Femur (tissue), 1 donor: Measurements from ENCODE around the gene ZC3H12A.

Experiments used
- DNase-seq: peaks from one replicate; pipeline ENCODE4 v3.0.0-alpha.2; 2017

Gene ZC3H12A

GRCh38 chr1:37456614-37457013, 17.8 kb upstream of the ZC3H12A start:
- DNase-seq, result no peak

DNA sequence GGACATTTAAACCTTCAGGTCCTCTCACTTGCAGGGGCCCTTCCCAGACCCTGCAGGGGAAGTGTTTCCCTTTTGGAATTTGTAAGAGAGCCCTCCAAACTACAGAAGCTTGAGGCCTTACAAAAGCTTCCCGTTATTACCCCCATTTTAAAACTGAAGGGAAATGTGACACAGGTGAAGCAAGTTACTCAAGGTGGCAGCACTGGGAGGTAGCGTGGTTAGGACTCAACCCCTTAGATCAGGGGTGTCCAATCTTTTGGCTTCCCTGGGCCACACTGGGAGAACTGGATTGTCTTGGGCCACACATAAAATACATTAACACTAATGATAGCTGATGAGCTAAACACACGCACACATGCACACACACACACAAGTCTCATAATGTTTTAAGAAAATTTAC, 15.8 kb upstream of the ZC3H12A start:
- no peak for DNase-seq

DNA sequence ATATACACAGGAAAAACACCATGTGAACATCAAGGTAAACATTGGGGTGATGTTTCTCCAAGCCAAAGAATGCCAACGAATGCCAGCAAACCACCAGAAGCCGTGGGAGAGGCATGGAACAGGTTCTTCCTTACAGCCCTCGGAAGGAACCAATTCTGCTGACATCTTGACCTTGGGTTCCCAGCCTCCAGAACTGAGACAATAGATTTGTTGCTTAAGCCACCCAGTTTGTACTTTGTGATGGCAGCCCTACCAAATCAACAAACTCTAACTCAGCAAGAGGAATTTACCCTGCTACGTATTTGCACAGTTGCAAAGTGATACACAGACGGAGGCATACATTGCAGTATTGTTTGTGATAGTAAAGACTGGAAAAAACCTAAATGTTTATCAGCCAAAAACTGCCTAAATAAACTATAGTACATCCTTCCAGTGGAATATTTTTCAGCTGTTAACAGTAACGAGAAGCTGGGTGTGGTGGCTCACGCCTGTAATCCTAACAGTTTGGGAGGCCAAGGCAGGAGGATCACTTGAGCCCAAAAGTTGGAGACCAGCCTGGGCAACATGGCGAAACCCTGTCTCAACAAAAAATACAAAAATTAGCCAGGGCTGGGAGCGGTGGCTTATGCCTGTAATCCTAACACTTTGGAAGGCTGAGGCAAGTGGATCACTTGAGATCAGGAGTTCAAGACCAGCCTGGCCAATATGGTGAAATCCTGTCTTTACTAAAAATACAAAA, 12.5 kb upstream of the ZC3H12A start:
- no peak for DNase-seq

GRCh38 chr1:37464443-37464842, 9.9 kb upstream of the ZC3H12A start:
- DNase-seq, result no peak

GRCh38 chr1:37465593-37466517, 8.5 kb upstream of the ZC3H12A start:
- no peak for DNase-seq

DNA sequence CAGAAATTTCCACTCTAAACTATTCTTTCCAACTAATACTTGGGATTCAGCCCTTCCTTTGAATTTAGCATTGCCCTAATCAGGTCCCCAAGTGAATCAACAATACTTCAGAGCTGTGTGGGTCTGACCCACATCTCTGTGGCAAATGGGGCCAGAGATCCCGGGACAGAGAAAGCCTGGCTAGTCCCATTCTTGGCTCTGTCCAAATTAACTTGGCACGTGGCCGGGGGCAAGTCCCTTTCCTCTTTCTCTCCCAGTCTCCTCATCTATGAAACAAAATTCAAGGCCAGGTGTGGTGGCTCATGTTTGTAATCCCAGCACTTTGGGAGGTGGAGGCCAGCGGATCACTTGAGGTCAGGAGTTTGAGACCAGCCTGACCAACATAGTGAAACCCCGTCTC, 6.3 kb upstream of the ZC3H12A start:
- DNase-seq, result no peak

GRCh38 chr1:37469386-37469785, 5.0 kb upstream of the ZC3H12A start:
- no peak for DNase-seq

DNA sequence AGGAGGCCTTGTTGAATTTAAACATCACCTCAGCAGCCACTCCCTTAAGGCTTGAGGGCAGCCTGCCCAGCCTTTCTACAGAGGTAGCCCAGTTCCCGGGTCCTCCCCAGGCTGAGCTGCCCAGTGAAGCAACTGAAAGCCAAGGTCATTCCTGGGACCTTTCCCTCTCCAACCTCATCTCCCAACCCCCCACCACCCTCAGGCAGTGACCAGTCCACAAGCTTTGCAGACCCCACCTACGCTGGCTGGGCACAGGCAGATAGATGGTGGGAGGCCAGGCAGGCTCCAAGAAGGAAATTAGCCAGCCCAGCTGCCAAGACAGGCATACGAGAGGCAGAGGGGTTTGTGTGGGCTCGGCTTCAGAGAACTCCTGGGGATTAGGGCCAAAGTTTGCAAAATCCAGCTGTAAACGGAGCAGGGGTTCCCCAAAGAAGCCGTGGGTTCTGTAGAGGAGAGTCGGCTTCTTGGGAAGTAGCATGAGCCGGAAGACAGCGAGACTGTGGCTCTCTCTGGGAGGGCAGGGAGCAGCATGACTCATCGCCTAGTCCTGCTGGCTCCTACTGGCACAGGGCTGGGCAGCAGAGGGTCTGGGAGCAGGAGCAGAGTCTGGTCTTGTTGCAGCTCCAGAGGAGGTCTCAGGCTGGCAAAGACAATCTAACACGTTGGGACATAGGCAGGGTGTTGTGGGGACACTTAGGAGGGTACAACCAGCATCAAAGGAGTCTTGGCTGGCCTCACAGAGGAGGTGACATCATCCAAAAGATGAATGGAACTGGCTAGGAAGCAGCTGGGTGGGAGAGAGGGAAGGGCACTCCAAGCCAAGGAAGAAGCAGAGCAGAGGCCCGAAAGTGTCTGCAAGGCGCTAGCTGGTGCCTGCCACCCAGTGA, 2.8 kb upstream of the ZC3H12A start:
- DNase-seq, result peak; percentile 81

DNA sequence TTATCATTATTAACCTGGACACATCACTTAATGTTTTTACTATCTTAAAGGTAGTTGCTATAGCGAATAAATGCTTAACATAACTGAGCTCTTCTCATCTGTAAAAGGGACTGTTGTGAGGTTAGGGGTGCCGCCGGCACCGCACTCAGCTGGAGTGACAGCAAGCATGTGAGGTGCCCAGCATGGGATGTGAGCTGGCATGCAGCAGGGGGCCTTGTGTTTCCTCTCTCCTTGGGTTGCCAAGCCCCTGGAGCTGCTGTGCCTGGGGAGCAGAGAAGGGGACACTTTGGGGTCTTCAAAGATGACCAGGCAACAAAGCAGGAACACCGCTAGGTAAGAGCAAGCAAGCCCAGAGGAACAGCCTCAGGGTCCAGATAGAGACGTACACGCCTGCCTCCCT, 2.1 kb upstream of the ZC3H12A start:
- DNase-seq, result no peak

DNA sequence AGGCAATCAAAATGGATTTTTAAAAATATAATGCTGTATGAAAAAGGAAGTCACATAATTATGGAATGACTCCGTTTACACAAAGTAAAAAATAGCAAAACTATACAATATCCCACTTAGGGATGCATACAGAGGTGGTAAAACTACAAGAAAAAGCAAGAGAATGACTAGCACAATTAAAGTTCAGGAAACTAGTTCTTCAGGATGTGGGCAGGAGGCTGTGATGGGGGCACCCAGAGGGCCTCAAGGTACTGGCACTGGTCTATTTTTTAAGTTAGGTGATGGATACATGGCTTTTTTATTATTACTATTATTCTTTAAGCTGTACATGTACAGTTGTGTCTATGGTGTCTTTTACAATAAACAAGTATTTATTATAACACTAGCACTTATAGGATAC, 1.4 kb upstream of the ZC3H12A start:
- no peak for DNase-seq

GRCh38 chr1:37473431-37474045, 842 bp upstream of the ZC3H12A start:
- DNase-seq, result no peak

GRCh38 chr1:37474697-37475379, 458 bp downstream of the ZC3H12A start:
- peak; percentile 54 for DNase-seq

GRCh38 chr1:37475380-37476086, 1.2 kb downstream of the ZC3H12A start:
- no peak for DNase-seq

DNA sequence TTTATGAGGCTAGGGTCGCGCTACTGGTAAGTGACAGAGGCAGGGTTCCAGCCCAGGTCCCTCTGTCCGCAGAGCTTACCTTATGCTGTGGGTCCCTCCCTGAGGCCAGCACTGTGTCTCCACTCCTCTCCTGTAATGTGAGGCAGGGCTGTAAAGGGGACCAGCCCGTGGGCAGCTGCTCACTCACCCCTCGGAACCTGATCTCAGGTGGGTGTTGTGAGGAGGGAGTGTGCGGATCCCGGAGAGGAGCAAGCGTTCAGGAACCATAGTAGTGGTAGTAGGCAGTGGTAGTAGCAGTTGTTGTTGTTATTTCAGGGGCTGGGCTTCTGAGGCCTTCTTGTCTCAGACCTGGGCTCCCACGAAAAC, 1.7 kb downstream of the ZC3H12A start:
- no peak for DNase-seq

DNA sequence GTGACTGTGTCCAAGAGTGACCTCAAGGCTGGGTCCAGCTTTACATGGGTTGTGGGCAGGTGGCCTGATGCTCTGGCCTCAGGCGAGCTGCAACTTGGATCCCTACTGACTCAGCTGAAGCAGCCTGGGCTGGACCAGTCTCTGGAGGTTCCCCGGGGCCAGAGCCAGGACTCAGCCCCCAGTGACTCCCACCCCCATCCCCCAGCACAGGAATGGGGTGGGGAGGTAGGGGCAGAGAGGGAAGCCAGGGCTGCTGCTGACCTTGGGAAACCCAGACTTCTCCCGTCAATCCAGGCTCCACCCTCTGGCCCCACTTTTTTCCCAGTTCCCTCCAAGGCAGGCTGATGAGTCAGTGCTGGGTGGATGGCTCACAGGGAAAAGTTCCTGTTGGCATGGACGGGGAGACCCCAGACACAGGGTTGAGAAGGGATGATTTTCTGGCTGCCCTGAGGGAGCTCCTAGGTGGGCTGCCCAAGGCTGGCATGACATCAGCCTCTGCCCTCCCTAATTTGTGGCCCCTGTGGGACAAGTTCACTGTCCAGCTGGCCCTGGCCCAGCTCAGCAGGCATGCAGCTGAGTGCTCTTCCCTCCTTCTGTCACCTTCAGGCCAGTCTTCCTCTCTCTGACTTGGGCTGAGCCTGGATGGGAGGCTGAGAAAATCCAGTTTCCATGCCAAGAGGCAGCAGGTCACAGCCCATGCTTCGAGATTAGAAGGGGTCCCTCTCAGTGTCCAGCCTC, 2.2 kb downstream of the ZC3H12A start:
- no peak for DNase-seq

GRCh38 chr1:37477198-37477931, 3.0 kb downstream of the ZC3H12A start:
- DNase-seq, result no peak

DNA sequence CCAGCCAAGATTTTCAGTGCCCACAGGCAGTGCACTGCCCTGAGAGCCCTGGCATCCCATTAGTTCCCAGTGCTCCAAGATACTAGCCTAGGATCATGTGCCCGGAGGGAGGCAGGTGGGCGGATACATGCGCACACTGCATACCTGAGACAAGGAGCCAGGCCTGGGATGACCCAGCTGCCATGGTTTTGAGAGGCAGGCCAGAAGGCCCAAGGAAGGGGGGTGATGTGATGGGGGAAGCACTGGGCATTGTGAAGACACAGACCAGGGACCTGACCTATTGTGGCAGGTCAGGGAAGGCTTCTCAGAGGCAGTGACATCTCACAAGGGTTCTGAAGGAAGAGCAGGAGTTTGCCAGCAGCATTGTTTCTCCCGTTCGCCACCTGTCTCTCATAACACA, 3.6 kb downstream of the ZC3H12A start:
- DNase-seq, result no peak

GRCh38 chr1:37478451-37478881, 4.1 kb downstream of the ZC3H12A start:
- DNase-seq, result no peak

DNA sequence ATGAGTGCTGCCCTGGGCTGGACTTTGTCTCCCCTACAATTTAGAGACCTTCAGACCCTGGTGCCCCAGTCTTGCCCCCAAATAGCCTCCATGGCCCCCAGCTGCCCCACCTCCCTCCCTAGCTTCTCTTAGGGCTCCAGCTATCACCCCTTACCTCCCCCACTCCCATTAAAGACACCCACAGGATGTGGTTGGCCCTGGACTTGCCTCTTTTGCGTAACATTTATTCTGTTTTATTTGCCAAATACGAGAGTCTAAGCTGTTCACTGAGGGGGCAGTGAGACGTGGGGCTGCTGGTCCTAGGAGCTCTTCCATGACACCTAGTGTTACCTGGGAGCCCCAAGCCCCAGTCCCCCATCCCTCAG, 4.5 kb downstream of the ZC3H12A start:
- no peak for DNase-seq
